SK-N-SH treated with all-trans-retinoic acid at 6 μM for 48 hours (cell line): ENCODE results near the gene RTN4R.

Experiments used
- ATAC-seq: fragments of 200-7000 bp; cut with Tn5 transposase; 3 replicates; pipeline ENCODE4 v1.9.1; 2020; ENCODE audit warnings: mild to moderate bottlenecking, moderate library complexity
- ARNTL ChIP-seq: fragments of 450-650 bp; formaldehyde crosslinking; IDR thresholded peaks from 2 replicates; pipeline ENCODE4 v1.5.0; 2020; ENCODE audit warnings: low read depth, mild to moderate bottlenecking, moderate library complexity, borderline replicate concordance
- BACH2 ChIP-seq: fragments of 250-450 bp; sonication (Bioruptor Pico); IDR thresholded peaks from 2 replicates; pipeline ENCODE4 v1.9.0; 2021; ENCODE audit warnings: mild to moderate bottlenecking, borderline replicate concordance
- CSDC2 ChIP-seq: fragments of 250-450 bp; sonication (Bioruptor Pico); IDR thresholded peaks from 2 replicates; pipeline ENCODE4 v1.5.0; 2020; ENCODE audit warnings: mild to moderate bottlenecking, moderate library complexity
- ESRRG ChIP-seq: fragments of 250-450 bp; sonication (Bioruptor Pico); IDR thresholded peaks from 2 replicates; pipeline ENCODE4 v1.6.1; 2021; ENCODE audit warnings: mild to moderate bottlenecking
- GLIS3 ChIP-seq: fragments of 250-450 bp; sonication (Bioruptor Pico); IDR thresholded peaks from 2 replicates; pipeline ENCODE4 v1.5.0; 2020; ENCODE audit warnings: mild to moderate bottlenecking, moderate library complexity
- ISL1 ChIP-seq: fragments of 250-450 bp; sonication (Bioruptor Pico); IDR thresholded peaks from 2 replicates; pipeline ENCODE4 v2.1.2; 2022; ENCODE audit warnings: mild to moderate bottlenecking, moderate library complexity
- OSR1 ChIP-seq: fragments of 250-450 bp; sonication (Bioruptor Pico); IDR thresholded peaks from 2 replicates; pipeline ENCODE4 v1.8.0; 2022; ENCODE audit warnings: moderate library complexity, mild to moderate bottlenecking, inconsistent platforms
- PPARA ChIP-seq: fragments of 250-450 bp; sonication (Bioruptor Pico); IDR thresholded peaks from 2 replicates; pipeline ENCODE4 v1.5.0; 2020; ENCODE audit warnings: mild to moderate bottlenecking, borderline replicate concordance
- RARB ChIP-seq: fragments of 250-450 bp; sonication (Bioruptor Pico); IDR thresholded peaks from 2 replicates; pipeline ENCODE4 v1.8.0; 2021; ENCODE audit warnings: mild to moderate bottlenecking, moderate library complexity
- SNAI2 ChIP-seq: fragments of 250-450 bp; sonication (Bioruptor Pico); IDR thresholded peaks from 2 replicates; pipeline ENCODE4 v1.5.0; 2020; ENCODE audit warnings: mild to moderate bottlenecking, moderate library complexity
- TCF4 ChIP-seq: fragments of 250-450 bp; sonication (Bioruptor Pico); IDR thresholded peaks from 2 replicates; pipeline ENCODE4 v1.8.0; 2021; ENCODE audit warnings: mild to moderate bottlenecking, moderate library complexity, borderline replicate concordance
- TOX ChIP-seq: fragments of 250-450 bp; sonication (Bioruptor Pico); IDR thresholded peaks from 2 replicates; pipeline ENCODE4 v1.8.0; 2021; ENCODE audit warnings: mild to moderate bottlenecking, moderate library complexity, borderline replicate concordance
- ZC3H10 ChIP-seq: fragments of 250-450 bp; sonication (Bioruptor Pico); IDR thresholded peaks from 2 replicates; pipeline ENCODE4 v1.5.1; 2021; ENCODE audit warnings: mild to moderate bottlenecking, moderate library complexity
- ZFP3 ChIP-seq: fragments of 250-450 bp; sonication (Bioruptor Pico); IDR thresholded peaks from 2 replicates; pipeline ENCODE4 v1.5.0; 2020; ENCODE audit warnings: mild to moderate bottlenecking, moderate library complexity
- ZFP30 ChIP-seq: fragments of 450-650 bp; formaldehyde crosslinking; IDR thresholded peaks from 2 replicates; pipeline ENCODE4 v1.5.0; 2022; ENCODE audit warnings: mild to moderate bottlenecking, moderate library complexity
- ZNF565 ChIP-seq: fragments of 450-650 bp; formaldehyde crosslinking; conservative IDR thresholded peaks from 2 replicates; pipeline ENCODE4 v1.5.0; 2020; ENCODE audit warnings: low read depth, mild to moderate bottlenecking, moderate library complexity
- ZNF70 ChIP-seq: fragments of 450-650 bp; formaldehyde crosslinking; IDR thresholded peaks from 2 replicates; pipeline ENCODE4 v1.5.0; 2020; ENCODE audit warnings: mild to moderate bottlenecking, moderate library complexity
- ZNF8 ChIP-seq: fragments of 450-650 bp; formaldehyde crosslinking; IDR thresholded peaks from 2 replicates; pipeline ENCODE4 v1.5.0; 2020; ENCODE audit warnings: mild to moderate bottlenecking, moderate library complexity
- TF ChIP-seq, protein P1 (sequence below): fragments of 250-450 bp; sonication (Bioruptor Pico); IDR thresholded peaks from 2 replicates; pipeline ENCODE4 v1.8.0; 2021; ENCODE audit warnings: low read depth, mild to moderate bottlenecking, moderate library complexity, borderline replicate concordance
- TF ChIP-seq, protein P2 (sequence below): fragments of 250-450 bp; sonication (Bioruptor Pico); IDR thresholded peaks from 2 replicates; pipeline ENCODE4 v1.5.1; 2021; ENCODE audit warnings: mild to moderate bottlenecking, moderate library complexity
- TF ChIP-seq, protein P3 (sequence below): fragments of 250-450 bp; sonication (Bioruptor Pico); IDR thresholded peaks from 2 replicates; pipeline ENCODE4 v1.8.0; 2020; ENCODE audit warnings: mild to moderate bottlenecking, moderate library complexity, borderline replicate concordance
- TF ChIP-seq, protein P4 (sequence below): fragments of 250-450 bp; sonication (Bioruptor Pico); IDR thresholded peaks from 2 replicates; pipeline ENCODE4 v1.5.0; 2020; ENCODE audit warnings: mild to moderate bottlenecking, moderate library complexity
- TF ChIP-seq, protein P5 (sequence below): fragments of 250-450 bp; sonication (Bioruptor Pico); IDR thresholded peaks from 2 replicates; pipeline ENCODE4 v1.5.1; 2020; ENCODE audit warnings: low read depth, mild to moderate bottlenecking, moderate library complexity

Gene RTN4R

DNA sequence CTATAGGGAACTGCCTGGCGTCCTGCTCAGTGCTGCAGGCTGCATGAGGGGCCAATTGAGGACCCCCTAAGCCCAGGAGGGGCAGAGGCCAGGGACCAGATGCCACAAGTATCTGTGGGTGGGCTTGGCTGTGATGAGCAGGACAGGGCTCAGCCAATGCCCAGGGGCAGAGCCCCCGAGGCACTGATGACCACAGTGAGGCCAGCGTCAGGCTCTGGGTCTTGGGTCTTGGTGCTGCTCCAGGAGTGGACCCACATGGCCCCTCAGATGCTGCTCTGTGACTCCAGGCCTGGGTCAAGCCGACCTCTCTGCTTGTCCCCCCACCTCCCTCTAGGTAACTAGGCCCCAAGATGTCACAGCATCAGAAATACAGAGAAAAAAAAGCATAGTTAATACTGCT, 50.6 kb downstream of the RTN4R start:
- TF ChIP-seq ZNF8 (CRISPR knock-in tag) (no peak), RARB (CRISPR knock-in tag) (no peak), ZNF70 (no peak), TCF4 (CRISPR knock-in tag) (no peak), TOX (CRISPR knock-in tag) (no peak), ZFP3 (CRISPR knock-in tag) (no peak), ZNF565 (CRISPR knock-in tag) (no peak), PPARA (CRISPR knock-in tag) (no peak), ZC3H10 (no peak), ESRRG (CRISPR knock-in tag) (no peak)
- TF ChIP-seq, protein P1, sequence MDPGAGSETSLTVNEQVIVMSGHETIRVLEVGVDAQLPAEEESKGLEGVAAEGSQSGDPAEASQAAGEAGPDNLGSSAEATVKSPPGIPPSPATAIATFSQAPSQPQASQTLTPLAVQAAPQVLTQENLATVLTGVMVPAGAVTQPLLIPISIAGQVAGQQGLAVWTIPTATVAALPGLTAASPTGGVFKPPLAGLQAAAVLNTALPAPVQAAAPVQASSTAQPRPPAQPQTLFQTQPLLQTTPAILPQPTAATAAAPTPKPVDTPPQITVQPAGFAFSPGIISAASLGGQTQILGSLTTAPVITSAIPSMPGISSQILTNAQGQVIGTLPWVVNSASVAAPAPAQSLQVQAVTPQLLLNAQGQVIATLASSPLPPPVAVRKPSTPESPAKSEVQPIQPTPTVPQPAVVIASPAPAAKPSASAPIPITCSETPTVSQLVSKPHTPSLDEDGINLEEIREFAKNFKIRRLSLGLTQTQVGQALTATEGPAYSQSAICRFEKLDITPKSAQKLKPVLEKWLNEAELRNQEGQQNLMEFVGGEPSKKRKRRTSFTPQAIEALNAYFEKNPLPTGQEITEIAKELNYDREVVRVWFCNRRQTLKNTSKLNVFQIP (CRISPR knock-in tag) = no peak
- ATAC-seq = no peak

DNA sequence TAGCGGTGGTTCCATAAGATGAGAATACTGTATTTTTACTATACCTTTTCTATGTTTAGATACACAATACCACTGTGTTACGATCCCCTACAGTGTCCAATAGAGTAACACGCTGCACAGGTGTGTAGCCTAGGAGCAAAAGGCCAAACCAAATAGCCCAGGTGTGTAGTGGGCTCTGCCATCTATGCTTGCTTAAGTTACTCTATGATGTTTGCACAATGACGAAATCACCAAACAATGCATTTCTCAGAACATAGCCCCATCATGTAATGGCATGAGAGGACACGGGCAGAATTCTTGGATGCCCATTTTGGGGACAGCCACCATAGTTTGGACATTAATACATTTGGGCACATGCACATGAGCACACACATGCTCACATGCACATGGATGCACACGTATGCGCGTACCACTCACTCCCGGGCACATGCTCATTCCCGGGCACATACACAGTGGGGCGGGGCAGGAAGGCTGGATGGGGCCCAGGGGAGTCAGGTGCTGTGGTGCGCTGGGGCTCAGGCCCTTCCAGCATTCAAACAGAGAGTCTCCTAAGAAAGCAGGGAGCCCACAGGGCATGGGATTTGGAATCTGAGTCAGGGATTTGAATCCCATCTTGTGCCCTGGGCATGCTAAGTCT, 51.1 kb downstream of the RTN4R start:
- ATAC-seq = no peak
- TF ChIP-seq ZFP3 (CRISPR knock-in tag) = no peak
- TF ChIP-seq, protein P1 (CRISPR knock-in tag) = no peak
- no peak for TF ChIP-seq TOX (CRISPR knock-in tag)
- TF ChIP-seq, protein P2, sequence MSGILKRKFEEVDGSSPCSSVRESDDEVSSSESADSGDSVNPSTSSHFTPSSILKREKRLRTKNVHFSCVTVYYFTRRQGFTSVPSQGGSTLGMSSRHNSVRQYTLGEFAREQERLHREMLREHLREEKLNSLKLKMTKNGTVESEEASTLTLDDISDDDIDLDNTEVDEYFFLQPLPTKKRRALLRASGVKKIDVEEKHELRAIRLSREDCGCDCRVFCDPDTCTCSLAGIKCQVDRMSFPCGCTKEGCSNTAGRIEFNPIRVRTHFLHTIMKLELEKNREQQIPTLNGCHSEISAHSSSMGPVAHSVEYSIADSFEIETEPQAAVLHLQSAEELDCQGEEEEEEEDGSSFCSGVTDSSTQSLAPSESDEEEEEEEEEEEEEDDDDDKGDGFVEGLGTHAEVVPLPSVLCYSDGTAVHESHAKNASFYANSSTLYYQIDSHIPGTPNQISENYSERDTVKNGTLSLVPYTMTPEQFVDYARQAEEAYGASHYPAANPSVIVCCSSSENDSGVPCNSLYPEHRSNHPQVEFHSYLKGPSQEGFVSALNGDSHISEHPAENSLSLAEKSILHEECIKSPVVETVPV (CRISPR knock-in tag) = no peak
- TF ChIP-seq OSR1 = no peak
- no peak for TF ChIP-seq BACH2 (CRISPR knock-in tag)
- no peak for TF ChIP-seq ZNF70
- no peak for TF ChIP-seq ZNF565 (CRISPR knock-in tag)
- TF ChIP-seq, protein P3, sequence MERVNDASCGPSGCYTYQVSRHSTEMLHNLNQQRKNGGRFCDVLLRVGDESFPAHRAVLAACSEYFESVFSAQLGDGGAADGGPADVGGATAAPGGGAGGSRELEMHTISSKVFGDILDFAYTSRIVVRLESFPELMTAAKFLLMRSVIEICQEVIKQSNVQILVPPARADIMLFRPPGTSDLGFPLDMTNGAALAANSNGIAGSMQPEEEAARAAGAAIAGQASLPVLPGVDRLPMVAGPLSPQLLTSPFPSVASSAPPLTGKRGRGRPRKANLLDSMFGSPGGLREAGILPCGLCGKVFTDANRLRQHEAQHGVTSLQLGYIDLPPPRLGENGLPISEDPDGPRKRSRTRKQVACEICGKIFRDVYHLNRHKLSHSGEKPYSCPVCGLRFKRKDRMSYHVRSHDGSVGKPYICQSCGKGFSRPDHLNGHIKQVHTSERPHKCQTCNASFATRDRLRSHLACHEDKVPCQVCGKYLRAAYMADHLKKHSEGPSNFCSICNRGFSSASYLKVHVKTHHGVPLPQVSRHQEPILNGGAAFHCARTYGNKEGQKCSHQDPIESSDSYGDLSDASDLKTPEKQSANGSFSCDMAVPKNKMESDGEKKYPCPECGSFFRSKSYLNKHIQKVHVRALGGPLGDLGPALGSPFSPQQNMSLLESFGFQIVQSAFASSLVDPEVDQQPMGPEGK (CRISPR knock-in tag) = no peak
- TF ChIP-seq, protein P4, sequence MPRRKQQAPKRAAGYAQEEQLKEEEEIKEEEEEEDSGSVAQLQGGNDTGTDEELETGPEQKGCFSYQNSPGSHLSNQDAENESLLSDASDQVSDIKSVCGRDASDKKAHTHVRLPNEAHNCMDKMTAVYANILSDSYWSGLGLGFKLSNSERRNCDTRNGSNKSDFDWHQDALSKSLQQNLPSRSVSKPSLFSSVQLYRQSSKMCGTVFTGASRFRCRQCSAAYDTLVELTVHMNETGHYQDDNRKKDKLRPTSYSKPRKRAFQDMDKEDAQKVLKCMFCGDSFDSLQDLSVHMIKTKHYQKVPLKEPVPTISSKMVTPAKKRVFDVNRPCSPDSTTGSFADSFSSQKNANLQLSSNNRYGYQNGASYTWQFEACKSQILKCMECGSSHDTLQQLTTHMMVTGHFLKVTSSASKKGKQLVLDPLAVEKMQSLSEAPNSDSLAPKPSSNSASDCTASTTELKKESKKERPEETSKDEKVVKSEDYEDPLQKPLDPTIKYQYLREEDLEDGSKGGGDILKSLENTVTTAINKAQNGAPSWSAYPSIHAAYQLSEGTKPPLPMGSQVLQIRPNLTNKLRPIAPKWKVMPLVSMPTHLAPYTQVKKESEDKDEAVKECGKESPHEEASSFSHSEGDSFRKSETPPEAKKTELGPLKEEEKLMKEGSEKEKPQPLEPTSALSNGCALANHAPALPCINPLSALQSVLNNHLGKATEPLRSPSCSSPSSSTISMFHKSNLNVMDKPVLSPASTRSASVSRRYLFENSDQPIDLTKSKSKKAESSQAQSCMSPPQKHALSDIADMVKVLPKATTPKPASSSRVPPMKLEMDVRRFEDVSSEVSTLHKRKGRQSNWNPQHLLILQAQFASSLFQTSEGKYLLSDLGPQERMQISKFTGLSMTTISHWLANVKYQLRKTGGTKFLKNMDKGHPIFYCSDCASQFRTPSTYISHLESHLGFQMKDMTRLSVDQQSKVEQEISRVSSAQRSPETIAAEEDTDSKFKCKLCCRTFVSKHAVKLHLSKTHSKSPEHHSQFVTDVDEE = no peak
- no peak for TF ChIP-seq ZFP30 (CRISPR knock-in tag)
- TF ChIP-seq PPARA (CRISPR knock-in tag) = no peak
- no peak for TF ChIP-seq ISL1 (CRISPR knock-in tag)
- no peak for TF ChIP-seq ARNTL (CRISPR knock-in tag)
- TF ChIP-seq, protein P5, sequence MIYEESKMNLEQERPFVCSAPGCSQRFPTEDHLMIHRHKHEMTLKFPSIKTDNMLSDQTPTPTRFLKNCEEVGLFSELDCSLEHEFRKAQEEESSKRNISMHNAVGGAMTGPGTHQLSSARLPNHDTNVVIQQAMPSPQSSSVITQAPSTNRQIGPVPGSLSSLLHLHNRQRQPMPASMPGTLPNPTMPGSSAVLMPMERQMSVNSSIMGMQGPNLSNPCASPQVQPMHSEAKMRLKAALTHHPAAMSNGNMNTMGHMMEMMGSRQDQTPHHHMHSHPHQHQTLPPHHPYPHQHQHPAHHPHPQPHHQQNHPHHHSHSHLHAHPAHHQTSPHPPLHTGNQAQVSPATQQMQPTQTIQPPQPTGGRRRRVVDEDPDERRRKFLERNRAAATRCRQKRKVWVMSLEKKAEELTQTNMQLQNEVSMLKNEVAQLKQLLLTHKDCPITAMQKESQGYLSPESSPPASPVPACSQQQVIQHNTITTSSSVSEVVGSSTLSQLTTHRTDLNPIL = no peak
- no peak for TF ChIP-seq GLIS3 (CRISPR knock-in tag)
- no peak for TF ChIP-seq CSDC2
- no peak for TF ChIP-seq SNAI2
- no peak for TF ChIP-seq ESRRG (CRISPR knock-in tag)
